ENCODE measurements around the gene LTBP2. TPM values are rescaled to one million over a fixed set of nuclear protein-coding genes. Genes with fewer than 3 reads are reported as not detected.
A peak's percentile ranks its signal among the peaks of the same experiment; 100 is the strongest.

The LTBP2 gene
- total and polyA plus RNA-seq, 2 experiments from 2014 or later, result 73.5 to 456 TPM

DNA sequence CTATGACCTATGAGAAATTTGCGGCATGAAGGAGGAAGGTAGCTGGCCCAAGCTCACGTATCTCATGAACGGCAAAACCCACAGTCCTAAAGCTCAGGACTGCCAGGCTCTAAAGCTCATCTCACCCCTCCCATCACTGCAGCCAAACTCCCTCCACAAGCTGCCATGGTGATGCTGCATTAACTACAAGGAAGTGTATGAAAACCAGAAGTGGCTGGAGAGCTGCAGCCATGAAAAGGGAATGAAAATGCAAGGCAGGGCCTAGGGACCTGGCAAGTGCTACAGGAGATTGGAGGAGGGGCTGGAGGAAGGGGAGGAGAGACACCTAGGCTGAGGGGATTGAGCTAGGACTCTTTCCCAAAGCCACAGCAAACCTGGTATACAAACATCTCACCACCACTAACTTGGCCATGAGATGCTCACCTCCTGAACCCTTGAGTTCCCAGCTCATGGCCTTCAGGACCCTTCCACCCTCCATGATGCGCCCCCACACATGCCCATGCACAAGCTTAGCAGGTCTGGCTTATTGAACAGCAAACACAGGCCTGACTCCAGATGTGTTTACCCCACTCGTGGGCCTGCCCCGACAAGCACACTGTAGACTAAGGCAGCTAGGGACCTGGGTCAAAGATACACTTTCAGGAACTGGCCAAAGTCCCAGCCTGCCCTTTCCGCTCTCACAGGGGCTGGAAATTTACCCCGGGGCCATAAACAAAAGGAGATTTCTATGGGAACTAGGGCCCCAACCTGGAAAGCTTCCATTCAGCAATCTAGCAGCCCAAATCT, 42.0 kb downstream of the LTBP2 start:
- H3K79me2 ChIP-seq (ENCODE audit: insufficient read depth), result peaks cover 74% of the 10 kb centered on the region
- peak overlapping the region; percentile 76 for H3K9ac ChIP-seq
- no peaks in the 10 kb centered on the region for H3K27me3 ChIP-seq (replicated peaks; ENCODE audit: insufficient read depth)
- H3K4me2 ChIP-seq (ENCODE audit: unreplicated experiment), result peak overlapping the region; percentile 77
- DNase-seq, result peak; percentile 28
- no peaks in the 10 kb centered on the region for H4K20me1 ChIP-seq (ENCODE audit: insufficient read depth)
- peaks cover 56% of the 10 kb centered on the region for H3F3A ChIP-seq (ENCODE audit: insufficient read depth)
- WGBS, 2 experiments (ENCODE audit: low coverage in 1 of 2, low lambda C conversion rate in 2 of 2, missing lambda C conversion rate in 2 of 2), result 95% methylated on average over 8 of the region's 8 CpGs
- in situ Hi-C loops (cut with MboI), result no loop called here
- 0 out of 2 replicates have a peak, but pooled peaks cover 5% of the 10 kb centered on the region for H3K36me3 ChIP-seq (ENCODE audit: low read depth)
- peaks cover 81% of the 10 kb centered on the region for H3K4me1 ChIP-seq (ENCODE audit: insufficient read depth)
- peak overlapping the region; percentile 96 for H3K27ac ChIP-seq
- no peak overlapping the region for H3K4me3 ChIP-seq
- no peak overlapping the region for H2AFZ ChIP-seq
- TF ChIP-seq EZH2phosphoT487 (IDR thresholded peaks at IDR 0.05; ENCODE audit: insufficient read depth, low read depth), result no peak
- no peak for TF ChIP-seq EZH2 (IDR thresholded peaks at IDR 0.05; ENCODE audit: insufficient read depth, poor library complexity, severe bottlenecking)
- no peaks in the 10 kb centered on the region for H3K9me2 ChIP-seq (ENCODE audit: insufficient read depth)
- no peaks in the 10 kb centered on the region for H3K9me3 ChIP-seq (ENCODE audit: low read depth)

DNA sequence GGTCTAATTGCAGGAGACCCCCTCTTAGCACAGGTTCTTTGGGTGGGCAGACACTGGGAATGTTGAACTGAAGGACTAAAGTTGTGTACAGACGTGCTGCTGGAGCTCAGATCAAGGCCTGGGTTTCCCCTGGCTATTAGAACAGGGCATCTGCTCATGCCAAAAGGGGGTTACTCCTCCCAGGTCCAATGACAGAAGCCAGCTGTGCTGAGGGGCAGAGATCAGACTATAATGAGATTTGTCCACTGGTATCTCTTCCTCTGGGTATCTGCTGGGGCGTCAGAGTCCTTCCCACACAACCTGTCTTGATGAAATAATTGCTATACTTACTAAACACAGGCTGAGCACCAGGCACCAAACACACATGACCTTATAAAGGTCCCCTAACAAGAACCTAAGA, 42.6 kb downstream of the LTBP2 start:
- 0 out of 2 replicates have a peak, but pooled peaks cover 5% of the 10 kb centered on the region for H3K36me3 ChIP-seq (ENCODE audit: low read depth)
- H3K27me3 ChIP-seq (replicated peaks; ENCODE audit: insufficient read depth), result no peaks in the 10 kb centered on the region
- DNase-seq, result no peak
- H3K4me3 ChIP-seq, result no peak overlapping the region
- peak overlapping the region; percentile 96 for H3K27ac ChIP-seq
- in situ Hi-C loops (cut with MboI), result no loop called here
- H2AFZ ChIP-seq, result no peak overlapping the region
- no peaks in the 10 kb centered on the region for H4K20me1 ChIP-seq (ENCODE audit: insufficient read depth)
- H3K4me2 ChIP-seq (ENCODE audit: unreplicated experiment), result no peak overlapping the region
- peaks cover 75% of the 10 kb centered on the region for H3K4me1 ChIP-seq (ENCODE audit: insufficient read depth)
- 98 to 100% methylated on average over 2 of the region's 2 CpGs for WGBS, 2 experiments (ENCODE audit: low coverage in 1 of 2, low lambda C conversion rate in 2 of 2, missing lambda C conversion rate in 2 of 2)
- TF ChIP-seq EZH2phosphoT487 (IDR thresholded peaks at IDR 0.05; ENCODE audit: insufficient read depth, low read depth), result no peak
- no peak for TF ChIP-seq EZH2 (IDR thresholded peaks at IDR 0.05; ENCODE audit: insufficient read depth, poor library complexity, severe bottlenecking)
- H3K79me2 ChIP-seq (ENCODE audit: insufficient read depth), result peaks cover 73% of the 10 kb centered on the region
- H3K9me2 ChIP-seq (ENCODE audit: insufficient read depth), result no peaks in the 10 kb centered on the region
- H3F3A ChIP-seq (ENCODE audit: insufficient read depth), result peaks cover 59% of the 10 kb centered on the region
- H3K9ac ChIP-seq, result no peak overlapping the region
- no peaks in the 10 kb centered on the region for H3K9me3 ChIP-seq (ENCODE audit: low read depth)

DNA sequence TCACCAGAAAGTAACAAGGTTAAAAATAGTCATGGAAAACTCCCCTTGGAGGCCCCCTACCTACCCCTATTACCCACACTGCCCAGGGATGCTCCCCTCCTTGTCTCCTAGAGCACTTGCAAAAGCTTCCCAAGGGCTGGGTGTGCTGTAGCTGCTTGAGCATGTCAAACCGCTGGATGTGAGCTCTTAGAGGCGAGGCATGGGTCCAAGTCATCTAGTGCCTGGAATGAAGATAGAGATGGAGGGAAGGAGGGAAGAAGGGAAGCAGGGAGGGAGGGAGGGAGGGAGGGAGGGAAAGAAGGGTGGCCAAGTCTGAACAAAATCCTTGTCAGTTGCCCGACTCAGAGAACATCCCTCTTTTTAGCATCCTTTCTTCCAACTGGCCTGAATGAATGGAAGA, 43.1 kb downstream of the LTBP2 start:
- 81 to 82% methylated on average over 2 to 3 of the region's 3 CpGs for WGBS, 2 experiments (ENCODE audit: low coverage in 1 of 2, low lambda C conversion rate in 2 of 2, missing lambda C conversion rate in 2 of 2)
- Histone ChIP-seq H3K36me3 (ENCODE audit: low read depth) (0 out of 2 replicates have a peak, but pooled peaks cover 5% of the 10 kb centered on the region), H3K9me3 (ENCODE audit: low read depth) (no peaks in the 10 kb centered on the region), H4K20me1 (ENCODE audit: insufficient read depth) (no peaks in the 10 kb centered on the region), H3K4me2 (ENCODE audit: unreplicated experiment) (no peak overlapping the region), H3K27ac (peak overlapping the region; percentile 96), H3K27me3 (replicated peaks; ENCODE audit: insufficient read depth) (no peaks in the 10 kb centered on the region), H3K4me1 (ENCODE audit: insufficient read depth) (peaks cover 70% of the 10 kb centered on the region), H3K79me2 (ENCODE audit: insufficient read depth) (peaks cover 70% of the 10 kb centered on the region), H3K4me3 (no peak overlapping the region), H3K9me2 (ENCODE audit: insufficient read depth) (no peaks in the 10 kb centered on the region), H3F3A (ENCODE audit: insufficient read depth) (peaks cover 55% of the 10 kb centered on the region), H2AFZ (no peak overlapping the region), H3K9ac (no peak overlapping the region)
- no peak for DNase-seq
- no peak for TF ChIP-seq EZH2 (IDR thresholded peaks at IDR 0.05; ENCODE audit: insufficient read depth, poor library complexity, severe bottlenecking)
- no peak for TF ChIP-seq EZH2phosphoT487 (IDR thresholded peaks at IDR 0.05; ENCODE audit: insufficient read depth, low read depth)
- in situ Hi-C loops (cut with MboI), result no loop called here

DNA sequence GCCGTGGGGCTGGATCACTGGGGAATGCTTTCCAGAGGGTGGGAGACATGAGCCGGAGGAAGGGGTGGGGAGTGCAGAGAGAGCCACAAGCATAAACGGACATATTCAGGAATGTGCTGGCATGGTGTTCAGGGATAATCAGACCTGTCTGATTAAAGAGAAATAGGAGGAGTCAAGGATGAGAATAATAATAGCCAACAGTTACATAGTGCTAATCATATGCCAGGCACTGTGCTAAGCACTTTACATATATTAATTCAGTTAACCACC, 43.7 kb downstream of the LTBP2 start:
- Histone ChIP-seq H3K79me2 (ENCODE audit: insufficient read depth) (peaks cover 69% of the 10 kb centered on the region), H3K4me3 (no peak overlapping the region), H3K9me2 (ENCODE audit: insufficient read depth) (no peaks in the 10 kb centered on the region), H2AFZ (no peak overlapping the region), H3K9me3 (ENCODE audit: low read depth) (no peaks in the 10 kb centered on the region), H3K4me1 (ENCODE audit: insufficient read depth) (peaks cover 69% of the 10 kb centered on the region), H3K36me3 (ENCODE audit: low read depth) (0 out of 2 replicates have a peak, but pooled peaks cover under 1% of the 10 kb centered on the region), H3K4me2 (ENCODE audit: unreplicated experiment) (no peak overlapping the region), H3K9ac (no peak overlapping the region), H3F3A (ENCODE audit: insufficient read depth) (peaks cover 54% of the 10 kb centered on the region), H3K27me3 (replicated peaks; ENCODE audit: insufficient read depth) (no peaks in the 10 kb centered on the region), H3K27ac (0 out of 2 replicates have a peak overlapping the region, but pooled peaks have one; percentile 7), H4K20me1 (ENCODE audit: insufficient read depth) (no peaks in the 10 kb centered on the region)
- 86 to 89% methylated on average over 3 of the region's 3 CpGs for WGBS, 2 experiments (ENCODE audit: low coverage in 1 of 2, low lambda C conversion rate in 2 of 2, missing lambda C conversion rate in 2 of 2)
- DNase-seq, result no peak
- in situ Hi-C loops (cut with MboI), result no loop called here
- no peak for TF ChIP-seq EZH2phosphoT487 (IDR thresholded peaks at IDR 0.05; ENCODE audit: insufficient read depth, low read depth)
- TF ChIP-seq EZH2 (IDR thresholded peaks at IDR 0.05; ENCODE audit: insufficient read depth, poor library complexity, severe bottlenecking), result no peak
